Activated T-cell treated with anti-CD3 and anti-CD28 coated beads, Interleukin-2, amount 50 U/mL, for 72 hours (primary cell): ENCODE data around the gene IL27RA. TPM values are rescaled to one million over a fixed set of nuclear protein-coding genes. Genes with fewer than 3 reads are reported as not detected.
"Not testable (repeated sequence)": the region's sequence is repeated elsewhere in the genome, so short reads cannot be mapped to it uniquely, and the experiment has no call there.

Source experiments
- ATAC-seq, 2 donors: fragments of 150-1000 bp; cut with Tn5 transposase; replicated peaks in 1 of 2; 2 replicates each; pipeline ENCODE4 v1.10.0; 2021; ENCODE audit warnings: moderate library complexity in 2 of 2, mild to moderate bottlenecking in 1 of 2
- DNase-seq, 2 donors: peaks; one replicate each; pipeline ENCODE4 v3.0.0; 2021 to 2022; ENCODE audit warnings: mixed read lengths in 1 of 2
- H3K27ac Mint-ChIP-seq: one replicate; pipeline ENCODE4 v1.8.0; 2022; ENCODE audit warnings: mild to moderate bottlenecking, moderate library complexity, mixed read lengths
- H3K27me3 Mint-ChIP-seq: one replicate; pipeline ENCODE4 v1.8.0; 2022; ENCODE audit warnings: low read depth, mixed read lengths
- H3K36me3 Mint-ChIP-seq, 2 donors: one replicate each; pipeline ENCODE4 v1.8.0; 2022; ENCODE audit warnings: mixed read lengths in 2 of 2, mild to moderate bottlenecking in 1 of 2; ENCODE audit not compliant: insufficient read depth in 2 of 2
- H3K4me1 Mint-ChIP-seq: one replicate; pipeline ENCODE4 v1.8.0; 2022; ENCODE audit warnings: low read depth, mixed read lengths
- H3K4me3 Mint-ChIP-seq, 2 donors: one replicate each; pipeline ENCODE4 v1.8.0; 2022; ENCODE audit warnings: mild to moderate bottlenecking in 2 of 2, mixed read lengths in 2 of 2, moderate library complexity in 2 of 2
- H3K9me3 Mint-ChIP-seq, 2 donors: one replicate each; pipeline ENCODE4 v1.8.0; 2022; ENCODE audit warnings: mixed read lengths in 2 of 2
- total RNA-seq, 2 donors: library from RNA; stranded (reverse); gene quantifications; one replicate each; pipeline ENCODE4 v1.2.3, GENCODE V29; 2022

Gene IL27RA
- total RNA-seq, 2 donors from 2014 or later: 67.0 to 75.2 TPM

DNA sequence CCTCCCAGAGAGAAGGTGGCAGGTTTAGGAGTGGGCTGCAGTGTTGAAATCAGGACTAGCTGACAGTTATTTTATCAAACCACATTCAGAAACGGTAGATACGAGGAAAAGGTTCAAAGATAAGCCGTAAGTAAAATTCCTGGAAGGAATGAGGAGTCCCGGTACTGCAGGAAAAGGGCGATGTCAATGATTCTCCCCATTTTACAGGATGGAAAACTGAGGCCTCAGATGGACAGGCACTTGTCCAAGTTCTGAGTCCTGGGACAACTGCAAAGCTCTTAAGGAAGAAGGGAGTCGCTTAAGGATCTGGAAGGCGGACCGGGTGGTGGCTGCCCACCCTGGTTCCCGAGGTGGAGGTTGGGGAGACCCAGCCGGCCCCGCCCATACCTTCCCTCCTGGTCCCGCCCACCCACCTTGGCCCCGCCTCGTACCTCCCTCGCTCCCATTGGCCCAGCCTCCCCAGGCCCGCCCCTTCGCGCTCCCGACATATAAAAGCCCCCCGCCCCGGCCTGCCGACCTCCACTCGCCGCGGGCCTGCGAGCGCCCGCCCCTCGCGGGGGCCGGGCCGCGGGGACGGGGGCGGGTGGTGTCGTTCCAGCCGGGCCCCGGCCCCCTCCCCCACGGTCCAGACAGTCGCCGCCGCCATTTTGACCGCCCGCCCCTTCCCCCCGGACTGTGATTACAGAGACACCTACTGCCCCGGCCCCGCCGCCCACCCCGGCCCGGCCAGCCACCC is 26.0 kb upstream of the IL27RA start:
- peaks cover 47% of the 10 kb centered on the region for H3K4me1 Mint-ChIP-seq
- DNase-seq (peak; percentile 93), ATAC-seq (peak; percentile 52 to 58)
- H3K36me3 Mint-ChIP-seq: peaks cover under 1 to 2% of the 10 kb centered on the region in 2 donors
- H3K27ac Mint-ChIP-seq: peak overlapping the region; percentile 83
- no peaks in the 10 kb centered on the region for H3K27me3 Mint-ChIP-seq
- peak overlapping the region; percentile 87 to 92 for H3K4me3 Mint-ChIP-seq
- no peaks in the 10 kb centered on the region for H3K9me3 Mint-ChIP-seq

DNA sequence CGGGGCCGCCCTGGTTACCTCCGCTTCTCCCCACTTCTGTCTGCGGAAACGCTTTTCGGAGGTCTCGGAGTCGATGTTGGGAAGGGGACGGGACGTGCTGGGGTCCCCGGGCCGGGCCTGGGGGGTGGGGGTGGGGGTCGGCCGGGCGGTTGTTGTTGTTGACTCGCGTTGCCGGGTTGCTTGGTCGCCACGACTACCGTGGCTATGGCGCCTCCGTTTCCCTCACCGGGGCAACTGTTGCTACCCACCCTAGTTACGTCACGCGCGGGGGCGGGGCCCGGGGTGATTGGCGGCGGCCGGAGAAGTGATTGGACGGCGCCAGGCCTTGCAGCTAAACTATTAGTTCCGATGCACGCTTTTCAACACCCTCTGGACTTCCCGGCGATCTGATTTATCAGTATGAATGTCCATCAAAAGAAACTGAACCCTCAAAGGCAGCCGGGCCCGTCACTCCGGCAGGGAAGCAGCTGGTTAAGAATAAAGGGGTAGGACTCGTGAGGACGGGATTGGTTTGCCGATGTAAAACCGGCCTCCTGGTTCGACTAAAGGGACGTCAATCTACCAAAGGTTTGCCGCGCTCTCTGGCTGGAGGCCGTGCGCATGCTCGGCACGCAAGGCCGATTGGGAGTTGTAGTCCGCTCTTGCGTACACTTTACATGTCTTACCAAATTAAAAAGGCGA is 25.3 kb upstream of the IL27RA start, which contains the start of gene RFX1:
Gene RFX1, minus strand, starts transcription at position 236 of the 681 bp plus-strand sequence. CDS start 12,477 bp downstream, outside the sequence.
- Mint-ChIP-seq H3K36me3 (no peaks in the 10 kb centered on the region), H3K4me1 (peaks cover 40% of the 10 kb centered on the region), H3K27ac (peak within 1 kb of the TSS; percentile 98), H3K4me3 (peak within 1 kb of the TSS; percentile 92 to 95), H3K27me3 (no peaks in the 10 kb centered on the region), H3K9me3 (no peaks in the 10 kb centered on the region)
- ATAC-seq: peak; percentile 82 to 83
- peak; percentile 100 for DNase-seq

DNA sequence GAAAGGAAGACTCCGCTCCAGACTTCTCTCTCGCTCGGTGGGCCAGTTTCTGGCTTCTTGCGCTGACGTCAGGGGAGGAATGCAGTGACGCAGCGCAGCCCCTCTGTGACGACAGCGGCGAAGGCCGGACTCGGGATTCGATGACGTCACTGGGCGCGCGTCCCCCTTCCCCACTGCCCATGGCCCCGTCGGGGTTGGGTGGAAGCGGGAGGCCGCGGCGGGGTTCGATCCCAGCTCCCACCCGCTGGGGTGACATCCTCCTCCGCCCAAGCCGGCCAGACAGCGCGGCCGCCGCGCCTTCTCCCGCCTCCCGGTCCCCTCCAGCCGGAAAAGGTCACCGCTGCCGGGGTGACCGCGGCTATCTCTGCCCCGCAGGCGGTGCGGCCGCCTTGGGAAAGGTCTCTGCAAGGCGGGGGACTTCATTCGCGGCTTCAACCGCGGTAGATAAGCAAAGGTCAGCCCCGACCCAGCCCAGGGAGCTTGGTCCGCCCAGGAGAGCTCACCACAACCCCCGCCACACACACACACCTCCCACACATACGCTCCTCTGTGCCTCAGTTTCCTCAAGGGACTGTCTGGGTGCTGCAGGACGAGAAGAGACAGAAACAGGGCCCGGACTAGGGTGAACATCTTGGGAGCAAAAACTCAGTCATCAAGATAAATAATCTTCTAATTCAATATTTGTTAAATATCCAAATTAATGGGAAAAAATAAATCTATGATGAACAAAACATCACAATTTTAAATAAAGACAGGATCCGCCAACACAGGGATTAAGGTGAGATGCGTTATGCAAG is 24.6 kb upstream of the IL27RA start:
- no peaks in the 10 kb centered on the region for H3K9me3 Mint-ChIP-seq
- peaks cover 32% of the 10 kb centered on the region for H3K4me1 Mint-ChIP-seq
- H3K27ac Mint-ChIP-seq: peak overlapping the region; percentile 98
- ATAC-seq: peak; percentile 11 to 25
- no peaks in the 10 kb centered on the region for H3K36me3 Mint-ChIP-seq
- no peaks in the 10 kb centered on the region for H3K27me3 Mint-ChIP-seq
- no peak for DNase-seq
- peak overlapping the region; percentile 92 to 95 for H3K4me3 Mint-ChIP-seq

DNA sequence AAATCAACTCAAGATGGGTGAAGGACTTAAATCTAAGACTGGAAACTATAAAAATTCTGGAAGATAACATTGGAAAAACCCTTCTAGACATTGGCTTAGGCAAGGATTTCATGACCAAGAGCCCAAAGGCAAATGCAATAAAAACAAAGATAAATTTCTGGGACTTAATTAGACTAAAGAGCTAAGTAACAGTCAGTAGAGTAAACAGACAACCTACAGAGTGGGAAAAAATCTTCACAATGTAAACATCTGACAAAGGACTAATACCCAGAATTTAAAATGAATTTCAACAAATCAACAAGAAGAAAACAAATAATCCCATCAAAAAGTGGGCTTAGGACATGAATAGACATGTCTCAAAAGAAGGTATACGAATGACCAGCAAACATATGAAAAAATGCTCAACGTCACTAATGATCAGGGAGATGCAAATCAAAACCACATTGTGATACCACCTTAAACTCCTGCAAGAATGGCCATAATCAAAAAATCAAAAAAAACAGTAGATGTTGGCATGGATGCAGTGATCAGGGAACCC is 19.1 kb upstream of the IL27RA start:
- Mint-ChIP-seq H3K27me3 (no peaks in the 10 kb centered on the region), H3K4me3 (no peak overlapping the region), H3K27ac (no peak overlapping the region), H3K9me3 (no peaks in the 10 kb centered on the region), H3K36me3 (no peaks in the 10 kb centered on the region), H3K4me1 (peaks cover 5% of the 10 kb centered on the region)
- DNase-seq: no peak
- ATAC-seq: no peak

DNA sequence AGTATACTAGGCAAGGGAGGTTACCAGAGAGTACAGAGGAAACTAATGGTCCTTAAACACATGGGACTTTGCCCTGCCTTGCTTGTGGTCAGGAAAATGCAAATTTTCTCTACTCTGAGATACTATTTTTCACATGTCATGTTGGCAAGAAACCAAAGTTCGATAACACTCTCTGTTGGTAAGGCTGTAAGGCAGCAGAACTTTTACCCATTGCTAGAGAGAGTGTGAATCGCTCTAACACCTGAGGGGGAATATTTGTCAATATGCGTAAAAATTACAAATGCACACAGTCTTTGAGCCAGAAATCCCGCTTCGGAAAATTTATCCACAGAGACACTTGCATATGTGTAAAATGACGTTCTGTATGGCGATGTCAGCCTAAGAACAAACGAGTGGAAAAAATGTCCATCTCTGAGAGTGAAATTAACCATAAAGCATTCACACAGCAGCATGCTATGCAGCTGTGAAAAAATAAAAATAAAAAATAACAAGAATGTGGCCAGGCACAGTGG is 16.0 kb upstream of the IL27RA start:
- Mint-ChIP-seq H3K27ac (no peak overlapping the region), H3K9me3 (no peaks in the 10 kb centered on the region), H3K4me1 (peaks cover 8% of the 10 kb centered on the region), H3K4me3 (no peak overlapping the region), H3K36me3 (no peaks in the 10 kb centered on the region), H3K27me3 (no peaks in the 10 kb centered on the region)
- ATAC-seq (peak in 1 of 2 donors; percentile 32), DNase-seq (no peak)

DNA sequence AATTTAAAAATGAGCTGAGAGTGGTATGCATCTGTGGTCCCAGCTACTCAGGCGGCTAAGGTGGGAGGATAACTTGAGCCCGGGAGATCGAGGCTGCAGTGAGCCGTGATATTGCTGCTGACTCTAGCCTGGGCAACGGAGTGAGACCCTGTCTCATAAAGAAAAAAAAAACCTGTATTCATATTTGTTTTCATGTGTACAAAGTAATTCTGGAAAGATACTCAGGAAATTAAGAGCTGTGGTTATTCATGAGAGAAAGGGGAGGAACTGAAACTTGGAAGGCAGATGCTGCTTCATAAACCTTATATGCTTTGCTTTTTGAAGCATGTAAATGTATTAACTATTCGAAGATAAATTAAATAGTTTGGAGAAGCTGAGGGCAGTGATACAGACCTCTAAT is 12.5 kb upstream of the IL27RA start:
- no peak for DNase-seq
- no peaks in the 10 kb centered on the region for H3K9me3 Mint-ChIP-seq
- ATAC-seq: peak in 1 of 2 donors; percentile 33
- H3K27me3 Mint-ChIP-seq: no peaks in the 10 kb centered on the region
- no peak overlapping the region for H3K27ac Mint-ChIP-seq
- peaks cover 19% of the 10 kb centered on the region for H3K4me1 Mint-ChIP-seq
- H3K4me3 Mint-ChIP-seq: no peak overlapping the region
- H3K36me3 Mint-ChIP-seq: no peaks in the 10 kb centered on the region

DNA sequence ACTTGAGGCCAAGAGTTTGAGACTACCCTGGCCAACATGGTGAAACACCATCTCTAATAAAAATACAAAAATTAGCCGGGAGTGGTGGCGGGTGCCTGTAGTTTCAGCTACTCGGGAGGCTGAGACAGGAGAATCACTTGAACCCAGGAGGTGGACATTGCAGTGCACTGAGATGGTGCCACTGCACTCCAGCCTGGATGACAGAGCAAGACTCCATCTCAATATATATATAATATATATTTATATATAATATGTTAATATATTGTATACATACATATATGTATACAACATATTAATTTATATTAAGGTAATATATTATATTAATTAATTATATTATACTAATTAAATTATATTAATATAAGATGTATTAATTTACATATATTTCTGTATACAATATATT is 11.8 kb upstream of the IL27RA start:
- ATAC-seq, H3K27me3 Mint-ChIP-seq, H3K4me3 Mint-ChIP-seq, H3K27ac Mint-ChIP-seq, DNase-seq, H3K9me3 Mint-ChIP-seq, H3K36me3 Mint-ChIP-seq: not testable (repeated sequence)
- peaks cover 19% of the 10 kb centered on the region for H3K4me1 Mint-ChIP-seq

DNA sequence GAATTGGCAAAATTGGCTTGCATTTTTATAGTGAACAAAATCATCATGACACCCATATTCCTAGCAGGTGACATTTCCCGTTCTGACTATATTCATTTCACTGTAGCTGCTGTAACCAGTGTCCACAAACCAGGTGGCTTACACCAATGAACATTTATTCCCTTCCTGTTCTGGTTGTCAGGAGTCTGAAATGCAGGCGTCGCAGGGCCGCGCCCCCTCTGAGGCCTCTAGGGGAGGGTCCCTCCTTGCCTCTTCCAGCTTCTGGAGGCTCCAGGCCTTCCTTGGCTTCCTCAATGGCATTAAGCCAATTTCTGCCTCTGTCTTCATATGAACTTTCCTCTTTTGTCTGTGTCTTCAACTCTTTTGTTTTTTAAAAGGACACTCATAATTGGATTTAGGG is 10.1 kb upstream of the IL27RA start:
- no peaks in the 10 kb centered on the region for H3K27me3 Mint-ChIP-seq
- H3K4me3 Mint-ChIP-seq: no peak overlapping the region
- H3K27ac Mint-ChIP-seq: no peak overlapping the region
- H3K9me3 Mint-ChIP-seq: no peaks in the 10 kb centered on the region
- DNase-seq (no peak), ATAC-seq (peak; percentile 55 to 76)
- H3K4me1 Mint-ChIP-seq: peaks cover 14% of the 10 kb centered on the region
- H3K36me3 Mint-ChIP-seq: no peaks in the 10 kb centered on the region

DNA sequence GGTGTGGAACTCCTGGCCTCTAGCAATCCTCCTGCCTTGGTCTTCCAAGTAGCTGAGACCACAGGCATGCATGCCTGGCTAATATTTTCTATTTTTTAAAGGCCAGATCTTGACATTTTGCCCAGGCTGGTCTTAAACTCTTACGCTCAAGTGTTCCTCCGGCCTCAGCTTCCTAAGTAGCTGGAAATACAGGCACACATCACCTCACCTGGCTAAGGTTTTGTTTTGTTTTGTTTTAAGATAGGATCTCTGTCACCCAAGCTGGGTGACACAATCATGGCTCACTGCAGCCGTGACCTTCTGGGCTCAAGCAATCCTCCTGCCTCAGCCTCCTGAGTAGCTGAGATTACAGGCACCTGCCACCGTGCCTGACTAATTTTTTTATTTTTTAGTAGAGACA is 9.1 kb upstream of the IL27RA start:
- no peak overlapping the region for H3K27ac Mint-ChIP-seq
- no peak overlapping the region for H3K4me3 Mint-ChIP-seq
- peaks cover 14% of the 10 kb centered on the region for H3K4me1 Mint-ChIP-seq
- H3K9me3 Mint-ChIP-seq: no peaks in the 10 kb centered on the region
- no peaks in the 10 kb centered on the region for H3K27me3 Mint-ChIP-seq
- no peak for ATAC-seq
- no peaks in the 10 kb centered on the region for H3K36me3 Mint-ChIP-seq
- DNase-seq: no peak

DNA sequence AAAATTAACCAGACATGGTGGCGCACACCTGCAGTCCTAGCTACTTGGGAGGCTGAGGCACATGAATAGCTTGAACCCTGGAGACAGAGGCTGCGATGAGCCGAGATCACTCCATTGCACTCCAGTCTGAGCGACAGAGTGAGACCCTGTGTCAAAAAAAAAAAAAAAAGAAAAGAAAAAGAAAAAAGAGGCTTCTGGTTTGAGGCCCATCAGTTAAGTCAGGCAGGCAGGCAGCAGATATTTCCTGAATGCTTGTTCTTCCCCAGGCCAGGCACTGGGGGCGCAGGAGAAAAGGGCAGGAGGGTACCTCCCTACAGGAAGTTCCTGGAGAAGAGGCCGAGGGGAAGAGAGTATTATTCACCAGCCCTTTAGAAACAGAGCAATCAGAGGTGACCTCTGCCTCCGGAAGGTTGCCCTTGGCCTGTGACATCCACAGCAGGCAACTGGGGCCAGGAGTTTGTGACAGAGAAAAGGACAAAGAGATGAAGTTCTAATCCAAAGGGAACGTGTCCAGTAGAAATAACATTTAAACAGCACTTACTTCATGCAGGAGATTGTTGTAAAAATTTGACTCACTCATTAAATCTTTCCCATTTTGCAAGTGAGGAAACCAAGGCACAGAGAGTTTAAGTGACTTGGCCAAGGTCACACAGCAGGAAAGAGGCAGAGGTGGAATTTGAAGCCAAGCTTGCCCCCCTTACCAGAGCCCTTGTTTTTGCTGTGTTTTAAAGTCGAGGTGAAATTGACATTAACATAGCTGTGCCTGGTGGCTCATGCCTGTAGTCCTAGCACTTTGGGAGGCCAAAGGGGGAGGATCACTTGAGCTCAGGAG is 7.9 kb upstream of the IL27RA start:
- no peak for ATAC-seq
- no peaks in the 10 kb centered on the region for H3K9me3 Mint-ChIP-seq
- H3K27ac Mint-ChIP-seq: no peak overlapping the region
- H3K4me1 Mint-ChIP-seq: peaks cover 14% of the 10 kb centered on the region
- no peak for DNase-seq
- no peaks in the 10 kb centered on the region for H3K36me3 Mint-ChIP-seq
- H3K4me3 Mint-ChIP-seq: no peak overlapping the region
- H3K27me3 Mint-ChIP-seq: no peaks in the 10 kb centered on the region

DNA sequence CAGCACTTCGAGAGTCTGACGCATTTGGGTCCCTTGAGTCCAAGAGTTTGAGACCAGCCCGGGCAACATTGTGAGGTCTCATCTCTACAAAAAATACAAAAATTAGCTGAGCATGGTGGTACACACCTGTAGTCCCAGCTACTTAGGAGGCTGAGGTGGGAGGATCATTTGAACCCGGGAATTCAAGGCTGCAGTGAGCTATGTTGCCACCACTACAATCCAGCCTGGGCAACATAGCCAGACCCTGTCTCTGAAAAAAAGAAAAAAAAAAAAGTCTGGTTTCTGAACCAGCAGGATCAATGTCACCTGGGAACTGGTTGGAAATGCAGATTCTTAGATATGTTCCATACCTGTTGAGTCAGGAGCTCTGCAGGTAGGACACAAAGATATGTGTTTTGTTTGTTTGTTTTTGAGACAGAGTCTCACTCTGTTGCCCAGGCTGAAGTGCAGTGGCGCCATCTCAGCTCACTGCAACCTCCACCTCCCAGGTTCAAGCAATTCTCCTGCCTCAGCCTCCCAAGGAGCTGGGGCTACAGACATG is 4.8 kb upstream of the IL27RA start:
- H3K27me3 Mint-ChIP-seq, H3K27ac Mint-ChIP-seq, H3K4me3 Mint-ChIP-seq, DNase-seq, ATAC-seq, H3K9me3 Mint-ChIP-seq, H3K36me3 Mint-ChIP-seq: not testable (repeated sequence)
- H3K4me1 Mint-ChIP-seq: peaks cover 19% of the 10 kb centered on the region
